GM23248 (cell line): Measurements from ENCODE around the gene PPHLN1. TPM values are rescaled to one million over a fixed set of nuclear protein-coding genes. Genes with fewer than 3 reads are reported as not detected.

Experiments used
- DNase-seq: peaks from one replicate; pipeline ENCODE4 v3.0.0-alpha.2; 2015
- H2AFZ ChIP-seq: fragments of 200-600 bp; sonication (generic); 2 replicates; pipeline ENCODE4 v1.6.1; 2016; ENCODE audit warnings: antibody characterized with exemption
- H3F3A ChIP-seq: fragments of 200-600 bp; sonication (generic); 2 replicates; pipeline ENCODE4 v1.6.1; 2016; ENCODE audit warnings: mild to moderate bottlenecking, antibody characterized with exemption, mixed run types; ENCODE audit not compliant: insufficient read depth
- H3K27ac ChIP-seq: fragments of 200-600 bp; sonication (generic); 2 replicates; pipeline ENCODE4 v1.5.1; 2016; ENCODE audit warnings: mild to moderate bottlenecking
- H3K27me3 ChIP-seq: fragments of 200-600 bp; sonication (generic); replicated peaks from 2 replicates; pipeline ENCODE4 v1.6.1; 2016; ENCODE audit warnings: mild to moderate bottlenecking; ENCODE audit not compliant: insufficient read depth
- H3K36me3 ChIP-seq: fragments of 200-600 bp; sonication (generic); 2 replicates; pipeline ENCODE4 v1.6.1; 2016; ENCODE audit warnings: low read depth, mild to moderate bottlenecking
- H3K4me1 ChIP-seq: fragments of 200-600 bp; sonication (generic); 2 replicates; pipeline ENCODE4 v1.6.1; 2016; ENCODE audit warnings: mild to moderate bottlenecking; ENCODE audit not compliant: insufficient read depth
- H3K4me2 ChIP-seq: fragments of 200-600 bp; sonication (generic); one replicate; pipeline ENCODE4 v1.6.1; 2016; ENCODE audit warnings: mild to moderate bottlenecking; ENCODE audit not compliant: unreplicated experiment
- H3K4me3 ChIP-seq: fragments of 200-600 bp; sonication (generic); 2 replicates; pipeline ENCODE4 v1.5.1; 2016; ENCODE audit warnings: mild to moderate bottlenecking
- H3K79me2 ChIP-seq: fragments of 200-600 bp; sonication (generic); 2 replicates; pipeline ENCODE4 v1.6.1; 2016; ENCODE audit warnings: mild to moderate bottlenecking; ENCODE audit not compliant: insufficient read depth
- H3K9ac ChIP-seq: fragments of 200-600 bp; sonication (generic); 2 replicates; pipeline ENCODE4 v1.6.1; 2016; ENCODE audit warnings: mild to moderate bottlenecking
- H3K9me2 ChIP-seq: fragments of 200-600 bp; sonication (generic); 2 replicates; pipeline ENCODE4 v1.6.1; 2016; ENCODE audit warnings: mixed run types, mild to moderate bottlenecking, moderate library complexity; ENCODE audit not compliant: insufficient read depth
- H3K9me3 ChIP-seq: fragments of 200-600 bp; sonication (generic); one replicate; pipeline ENCODE4 v1.6.1; 2017; ENCODE audit warnings: low read depth
- H4K20me1 ChIP-seq: fragments of 200-600 bp; sonication (generic); 2 replicates; pipeline ENCODE4 v1.6.0; 2016; ENCODE audit not compliant: insufficient read depth
- EZH2 ChIP-seq: fragments of 200-600 bp; sonication (generic); IDR thresholded peaks from 2 replicates; pipeline ENCODE4 v1.6.1; 2018; ENCODE audit warnings: antibody characterized with exemption, mild to moderate bottlenecking; ENCODE audit not compliant: insufficient read depth, poor library complexity, severe bottlenecking
- EZH2phosphoT487 ChIP-seq: fragments of 200-600 bp; sonication (generic); IDR thresholded peaks from 2 replicates; pipeline ENCODE4 v1.6.1; 2018; ENCODE audit warnings: antibody characterized with exemption, moderate library complexity, mild to moderate bottlenecking, low read depth; ENCODE audit not compliant: insufficient read depth
- WGBS, 2 experiments: methylation state at CpG; one replicate each; pipeline ENCODE4 v1.1.6; 2015 to 2017; ENCODE audit warnings: low lambda C conversion rate in 2 of 2, low coverage in 1 of 2; ENCODE audit errors: missing lambda C conversion rate in 2 of 2; 5-methylcytosine and 5-hydroxymethylcytosine counted together
- in situ Hi-C: fragments of 300-500 bp; cut with MboI; formaldehyde crosslinking; loops from 2 replicates; pipeline ENCODE4 v1.15.0; 2020
- polyA plus RNA-seq: library from polyadenylated mRNA; unstranded; fragments of >200 nt; fragmentation: Nextera tagmentation; extraction: Ambion mirVana; gene quantifications from 2 replicates; pipeline ENCODE4 v1.2.1, GENCODE V29; 2016
- total RNA-seq: library from RNA; depleted of rRNA; stranded (reverse); fragments of >200 nt; shearing (Covaris generic); gene quantifications from 2 replicates; pipeline ENCODE4 v1.2.3, GENCODE V29; 2014

The PPHLN1 gene
- total and polyA plus RNA-seq, 2 experiments from 2014 or later = 55.3 to 72.0 TPM

DNA sequence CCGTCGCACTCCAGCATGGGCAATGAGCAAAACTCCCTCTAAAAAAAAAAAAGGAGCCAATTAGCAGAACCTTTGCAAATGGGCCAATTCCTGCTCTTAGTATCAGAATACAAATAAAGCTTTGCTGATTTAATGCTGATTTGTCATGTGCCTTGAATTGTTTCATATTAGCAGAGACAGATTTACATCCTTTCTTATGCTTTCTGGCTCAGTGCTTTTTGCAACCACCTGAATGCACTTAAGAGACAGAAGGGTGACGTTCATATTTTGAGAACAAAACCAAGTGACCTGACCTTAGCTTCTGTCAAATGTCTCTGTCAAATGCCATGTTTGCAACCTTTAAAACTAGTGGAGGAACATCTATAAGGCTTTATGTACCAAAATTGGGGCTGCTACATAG lies 44.1 kb upstream of the PPHLN1 start:
- Histone ChIP-seq H3K9me2 (no peaks in the 10 kb centered on the region), H3K27me3 (no peaks in the 10 kb centered on the region; the same call in 1 of the 2 replicates), H3K4me2 (no peak overlapping the region), H4K20me1 (no peaks in the 10 kb centered on the region), H3F3A (no peaks in the 10 kb centered on the region), H2AFZ (no peak overlapping the region), H3K4me1 (no peaks in the 10 kb centered on the region), H3K79me2 (no peaks in the 10 kb centered on the region), H3K9me3 (no peaks in the 10 kb centered on the region), H3K9ac (no peak overlapping the region), H3K27ac (no peak overlapping the region), H3K4me3 (no peak overlapping the region), H3K36me3 (no peaks in the 10 kb centered on the region)
- in situ Hi-C loops = no loop called here
- DNase-seq = no peak
- TF ChIP-seq EZH2 (no peak), EZH2phosphoT487 (no peak)
- WGBS, 2 experiments = 70 to 75% methylated on average over 3 of the region's 3 CpGs

DNA sequence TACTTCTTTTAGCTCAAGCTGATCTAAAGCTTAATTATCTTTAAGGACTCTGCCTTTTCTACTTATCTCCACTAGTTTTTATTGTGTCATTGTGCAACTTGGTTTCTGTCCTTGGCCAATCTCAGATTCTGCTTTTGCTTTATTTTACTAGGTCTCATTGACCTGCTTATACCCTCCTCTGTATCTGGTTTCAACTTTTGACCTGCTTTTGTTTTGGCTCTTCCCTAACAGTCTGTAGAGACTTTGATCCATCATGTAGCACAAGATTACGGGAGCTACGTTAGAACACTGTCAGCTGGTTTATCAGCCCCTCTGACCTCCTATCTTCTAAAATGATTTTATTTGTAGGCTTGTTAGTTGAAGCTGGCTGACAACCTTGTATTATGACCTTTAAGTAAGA lies 43.7 kb upstream of the PPHLN1 start:
- Histone ChIP-seq H3K9me3 (no peaks in the 10 kb centered on the region), H3K9me2 (no peaks in the 10 kb centered on the region), H3K9ac (no peak overlapping the region), H3K27ac (no peak overlapping the region), H4K20me1 (no peaks in the 10 kb centered on the region), H3K4me2 (no peak overlapping the region), H3K4me1 (no peaks in the 10 kb centered on the region), H3K36me3 (no peaks in the 10 kb centered on the region), H3K4me3 (no peak overlapping the region), H3F3A (no peaks in the 10 kb centered on the region), H3K27me3 (no peaks in the 10 kb centered on the region), H3K79me2 (no peaks in the 10 kb centered on the region), H2AFZ (no peak overlapping the region)
- in situ Hi-C loops = no loop called here
- WGBS, 2 experiments = 88 to 95% methylated on average over 2 of the region's 2 CpGs
- no peak for DNase-seq
- no peak for TF ChIP-seq EZH2phosphoT487
- TF ChIP-seq EZH2 = no peak

DNA sequence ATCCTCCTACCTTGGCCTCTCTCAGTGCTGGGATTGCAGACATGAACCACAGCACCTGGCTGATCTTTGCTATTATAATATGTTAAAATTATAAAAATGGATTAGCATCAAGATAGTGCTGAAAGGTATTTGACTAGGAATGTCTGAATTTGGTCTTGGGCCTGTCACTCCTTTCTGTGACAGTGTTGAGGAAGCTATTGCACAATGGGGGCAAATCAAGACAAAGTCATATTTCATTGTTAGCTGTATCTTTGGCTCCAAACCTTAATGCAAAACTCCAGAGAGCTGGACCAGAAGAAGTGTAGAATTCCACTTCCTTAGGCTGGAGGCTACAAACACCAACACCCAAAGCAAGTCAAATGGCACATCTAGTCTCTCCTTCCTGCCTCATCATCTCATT lies 42.2 kb upstream of the PPHLN1 start:
- Histone ChIP-seq H2AFZ (no peak overlapping the region), H3K4me3 (no peak overlapping the region), H3K9me2 (no peaks in the 10 kb centered on the region), H3F3A (no peaks in the 10 kb centered on the region), H3K4me1 (no peaks in the 10 kb centered on the region), H3K36me3 (no peaks in the 10 kb centered on the region), H3K4me2 (no peak overlapping the region), H4K20me1 (no peaks in the 10 kb centered on the region), H3K79me2 (no peaks in the 10 kb centered on the region), H3K27ac (no peak overlapping the region), H3K9ac (no peak overlapping the region), H3K27me3 (no peaks in the 10 kb centered on the region), H3K9me3 (no peaks in the 10 kb centered on the region)
- no peak for DNase-seq
- TF ChIP-seq EZH2phosphoT487 = no peak
- no peak for TF ChIP-seq EZH2
- in situ Hi-C loops = no loop called here

- Histone ChIP-seq H3K4me1 (no peaks in the 10 kb centered on the region), H3K4me2 (no peak overlapping the region), H3K4me3 (no peak overlapping the region), H3K9me3 (no peaks in the 10 kb centered on the region), H3K9ac (no peak overlapping the region), H4K20me1 (no peaks in the 10 kb centered on the region), H3K79me2 (no peaks in the 10 kb centered on the region), H3F3A (no peaks in the 10 kb centered on the region), H2AFZ (no peak overlapping the region), H3K36me3 (no peaks in the 10 kb centered on the region), H3K27ac (no peak overlapping the region), H3K9me2 (no peaks in the 10 kb centered on the region), H3K27me3 (no peaks in the 10 kb centered on the region)
- no peak for DNase-seq
- TF ChIP-seq EZH2phosphoT487 = no peak
- TF ChIP-seq EZH2 = no peak
- in situ Hi-C loops = no loop called here
- 65 to 67% methylated on average over 1 of the region's 1 CpG for WGBS, 2 experiments
These were observed 41.8 kb upstream of the PPHLN1 start for GRCh38 chr12:42284157-42284556.

GRCh38 chr12:42284876-42285275 lies 41.1 kb upstream of the PPHLN1 start:
- in situ Hi-C loops = no loop called here
- Histone ChIP-seq H3K27me3 (no peaks in the 10 kb centered on the region), H3K36me3 (no peaks in the 10 kb centered on the region), H3K4me2 (no peak overlapping the region), H3K9ac (no peak overlapping the region), H3K79me2 (no peaks in the 10 kb centered on the region), H4K20me1 (no peaks in the 10 kb centered on the region), H2AFZ (no peak overlapping the region), H3K9me2 (no peaks in the 10 kb centered on the region), H3K9me3 (no peaks in the 10 kb centered on the region), H3F3A (no peaks in the 10 kb centered on the region), H3K4me1 (no peaks in the 10 kb centered on the region), H3K27ac (no peak overlapping the region), H3K4me3 (no peak overlapping the region)
- WGBS, 2 experiments = 89 to 94% methylated on average over 2 of the region's 2 CpGs
- no peak for DNase-seq
- TF ChIP-seq EZH2phosphoT487 = no peak
- TF ChIP-seq EZH2 = no peak
